SU-DHL-6 (cell line): ENCODE measurements around the gene XCL2.
"Not testable (repeated sequence)": the region's sequence is repeated elsewhere in the genome, so short reads cannot be mapped to it uniquely, and the experiment has no call there.

ENCODE experiments used
- H2AFZ ChIP-seq: fragments of 200-600 bp; sonication (generic); 2 replicates; pipeline ENCODE4 v1.6.1; 2014; ENCODE audit warnings: low read depth, mild to moderate bottlenecking, moderate library complexity, mixed read lengths, antibody characterized with exemption, low read length; ENCODE audit not compliant: severe bottlenecking
- H3F3A ChIP-seq: fragments of 200-600 bp; shearing (Covaris generic); 2 replicates; pipeline ENCODE4 v1.6.0; 2016; ENCODE audit warnings: antibody characterized with exemption, mild to moderate bottlenecking; ENCODE audit not compliant: insufficient read depth
- H3K27ac ChIP-seq: fragments of 200-600 bp; sonication (generic); 2 replicates; pipeline ENCODE4 v1.5.1; 2016; ENCODE audit warnings: low read depth, mild to moderate bottlenecking, low read length, moderate library complexity, mixed read lengths
- H3K27me3 ChIP-seq: fragments of 200-600 bp; sonication (generic), shearing (Covaris generic); 2 replicates; pipeline ENCODE4 v1.6.0; 2014; ENCODE audit warnings: mild to moderate bottlenecking, low read length
- H3K36me3 ChIP-seq: fragments of 200-600 bp; sonication (generic); 2 replicates; pipeline ENCODE4 v1.6.1; 2014; ENCODE audit warnings: mild to moderate bottlenecking, low read length, mixed read lengths
- H3K4me2 ChIP-seq: fragments of 300-600, 200-600 bp; shearing (Covaris generic), sonication (generic); 2 replicates; pipeline ENCODE4 v1.6.0; 2014; ENCODE audit warnings: low read length, low read depth, mild to moderate bottlenecking; ENCODE audit not compliant: poor library complexity, severe bottlenecking
- H3K4me3 ChIP-seq: fragments of 200-600 bp; sonication (generic); 2 replicates; pipeline ENCODE4 v1.5.1; 2014; ENCODE audit warnings: antibody characterized with exemption, low read length, mild to moderate bottlenecking, mixed read lengths; ENCODE audit not compliant: insufficient read depth, poor library complexity, severe bottlenecking
- H3K79me2 ChIP-seq: fragments of 200-600 bp; sonication (generic); 2 replicates; pipeline ENCODE4 v1.6.1; 2014; ENCODE audit warnings: mild to moderate bottlenecking, low read length, moderate library complexity; ENCODE audit not compliant: insufficient read depth
- H3K9ac ChIP-seq: fragments of 200-600 bp; sonication (generic); 2 replicates; pipeline ENCODE4 v1.7.0; 2014; ENCODE audit warnings: mild to moderate bottlenecking, low read length
- H3K9me2 ChIP-seq: fragments of 200-600 bp; sonication (generic); replicated peaks from 2 replicates; pipeline ENCODE4 v1.6.1; 2014; ENCODE audit warnings: low read length; ENCODE audit not compliant: insufficient read depth
- H3K9me3 ChIP-seq: fragments of 200-600 bp; sonication (generic); 2 replicates; pipeline ENCODE4 v1.6.1; 2014; ENCODE audit warnings: low read length, mixed read lengths; ENCODE audit not compliant: insufficient read depth
- H4K20me1 ChIP-seq: fragments of 200-600 bp; sonication (generic); 2 replicates; pipeline ENCODE4 v1.6.1; 2014; ENCODE audit warnings: low read depth, mild to moderate bottlenecking, antibody characterized with exemption, low read length, moderate library complexity, mixed read lengths
- CTCF ChIP-seq: fragments of 200-600 bp; sonication (generic); IDR thresholded peaks from one replicate; pipeline ENCODE4 v1.5.1; 2017; ENCODE audit warnings: antibody characterized with exemption, mild to moderate bottlenecking, low read length, moderate library complexity; ENCODE audit not compliant: insufficient read depth, poor library complexity, severe bottlenecking
- EZH2phosphoT487 ChIP-seq: fragments of 200-600 bp; sonication (generic), shearing (Covaris generic); conservative IDR thresholded peaks from 2 replicates; pipeline ENCODE4 v1.6.1; 2018; ENCODE audit warnings: mild to moderate bottlenecking, antibody characterized with exemption, low read length, moderate library complexity, mixed read lengths

The XCL2 gene

GRCh38 chr1:168551688-168552087 is 7.9 kb upstream of the XCL2 start:
- Histone ChIP-seq H2AFZ (no peak overlapping the region), H3K4me3 (peak overlapping the region; percentile 6), H3K9ac (no peak overlapping the region), H3K27me3 (no peaks in the 10 kb centered on the region), H3F3A (no peaks in the 10 kb centered on the region), H4K20me1 (no peaks in the 10 kb centered on the region), H3K4me2 (no peak overlapping the region), H3K79me2 (no peaks in the 10 kb centered on the region), H3K9me2 (no peaks in the 10 kb centered on the region), H3K9me3 (no peaks in the 10 kb centered on the region), H3K36me3 (no peaks in the 10 kb centered on the region), H3K27ac (no peak overlapping the region)
- TF ChIP-seq EZH2phosphoT487 (no peak), CTCF (no peak)

- Histone ChIP-seq H3K36me3 (no peaks in the 10 kb centered on the region), H3K79me2 (no peaks in the 10 kb centered on the region), H3K27ac (no peak overlapping the region), H3K9ac (no peak overlapping the region), H3K4me2 (no peak overlapping the region), H3K9me3 (no peaks in the 10 kb centered on the region), H3K4me3 (no peak overlapping the region), H3F3A (no peaks in the 10 kb centered on the region), H4K20me1 (no peaks in the 10 kb centered on the region), H3K27me3 (no peaks in the 10 kb centered on the region), H2AFZ (no peak overlapping the region), H3K9me2 (no peaks in the 10 kb centered on the region)
- no peak for TF ChIP-seq EZH2phosphoT487
- TF ChIP-seq CTCF, result no peak
These were observed 7.2 kb upstream of the XCL2 start for GRCh38 chr1:168550971-168551370.

GRCh38 chr1:168546553-168546895 is 2.7 kb upstream of the XCL2 start:
- not testable (repeated sequence) for H3K27ac ChIP-seq, H3K9me3 ChIP-seq, H3K79me2 ChIP-seq, H3K9ac ChIP-seq, H3F3A ChIP-seq, H4K20me1 ChIP-seq, H3K4me2 ChIP-seq, H3K36me3 ChIP-seq, H3K4me3 ChIP-seq, H3K27me3 ChIP-seq, H3K9me2 ChIP-seq, H2AFZ ChIP-seq

GRCh38 chr1:168545678-168546552 is 2.1 kb upstream of the XCL2 start:
- not testable (repeated sequence) for H3K9me2 ChIP-seq, H3K27ac ChIP-seq, H3F3A ChIP-seq, H3K79me2 ChIP-seq, H3K27me3 ChIP-seq, H3K4me2 ChIP-seq, H2AFZ ChIP-seq, H3K36me3 ChIP-seq, H3K4me3 ChIP-seq, H3K9ac ChIP-seq, H3K9me3 ChIP-seq, H4K20me1 ChIP-seq

GRCh38 chr1:168542978-168543377 is 819 bp downstream of the XCL2 start:
- not testable (repeated sequence) for H3K9me3 ChIP-seq, H3K9me2 ChIP-seq, H2AFZ ChIP-seq, H4K20me1 ChIP-seq, H3K27ac ChIP-seq, H3K9ac ChIP-seq, H3K27me3 ChIP-seq, H3K36me3 ChIP-seq, H3K79me2 ChIP-seq, H3K4me2 ChIP-seq, H3K4me3 ChIP-seq, H3F3A ChIP-seq

GRCh38 chr1:168540798-168541197 is 3.0 kb downstream of the XCL2 start:
- not testable (repeated sequence) for H3F3A ChIP-seq, H3K27me3 ChIP-seq, H3K9me2 ChIP-seq, H3K4me3 ChIP-seq, H3K27ac ChIP-seq, H2AFZ ChIP-seq, H3K79me2 ChIP-seq, H3K36me3 ChIP-seq, H3K9me3 ChIP-seq, H3K9ac ChIP-seq, H4K20me1 ChIP-seq, H3K4me2 ChIP-seq
